SIG-M5 treated with dmso at 0.1 percent for 504 hours (cell line): ENCODE measurements around the gene ATOX1.
A peak's percentile ranks its signal among the peaks of the same experiment; 100 is the strongest.
"Not testable (repeated sequence)": the region's sequence is repeated elsewhere in the genome, so short reads cannot be mapped to it uniquely, and the experiment has no call there.

ENCODE experiments used
- DNase-seq: peaks from one replicate; lab custom pipeline; 2025; ENCODE audit not compliant: unreplicated experiment; lab: John Stamatoyannopoulos, UW

ATOX1 gene

GRCh38 chr5:151734064-151734408 is 24.4 kb downstream of the ATOX1 start:
- DNase-seq: no peak

- DNase-seq: no peak
Observed at GRCh38 chr5:151733358-151734063, 24.9 kb downstream of the ATOX1 start.

- DNase-seq: no peak
Observed at GRCh38 chr5:151730381-151730780, 28.1 kb downstream of the ATOX1 start.

GRCh38 chr5:151729597-151729996 is 28.8 kb downstream of the ATOX1 start:
- DNase-seq: not testable (repeated sequence)

GRCh38 chr5:151724360-151724759 is 34.1 kb downstream of the ATOX1 start:
- no peak for DNase-seq

GRCh38 chr5:151722546-151722945 is 35.9 kb downstream of the ATOX1 start:
- peak; percentile 45 for DNase-seq

GRCh38 chr5:151721812-151722391 is 36.5 kb downstream of the ATOX1 start:
- no peak for DNase-seq

GRCh38 chr5:151721087-151721646 is 37.3 kb downstream of the ATOX1 start:
- DNase-seq: no peak

GRCh38 chr5:151720215-151720614 is 38.2 kb downstream of the ATOX1 start:
- peak; percentile 53 for DNase-seq

- peak; percentile 17 for DNase-seq
Observed at GRCh38 chr5:151719228-151720000, 39.0 kb downstream of the ATOX1 start.

GRCh38 chr5:151718646-151719045 is 39.8 kb downstream of the ATOX1 start:
- no peak for DNase-seq

- no peak for DNase-seq
Observed at GRCh38 chr5:151718153-151718552, 40.3 kb downstream of the ATOX1 start.

- DNase-seq: no peak
Observed at GRCh38 chr5:151717416-151717815, 41.0 kb downstream of the ATOX1 start.

- DNase-seq: no peak
Observed at GRCh38 chr5:151709109-151709735, 49.2 kb downstream of the ATOX1 start.

GRCh38 chr5:151708126-151708525 is 50.3 kb downstream of the ATOX1 start:
- no peak for DNase-seq

GRCh38 chr5:151707567-151707966 is 50.9 kb downstream of the ATOX1 start:
- no peak for DNase-seq

- no peak for DNase-seq
Observed at GRCh38 chr5:151706906-151707305, 51.5 kb downstream of the ATOX1 start.

GRCh38 chr5:151703780-151704179 is 54.7 kb downstream of the ATOX1 start:
- no peak for DNase-seq

GRCh38 chr5:151703227-151703626 is 55.2 kb downstream of the ATOX1 start:
- DNase-seq: no peak

- DNase-seq: no peak
Observed at GRCh38 chr5:151700820-151701219, 57.6 kb downstream of the ATOX1 start.

GRCh38 chr5:151700296-151700695 is 58.1 kb downstream of the ATOX1 start:
- no peak for DNase-seq
